Measurements from ENCODE around the gene NPC1L1.
A peak's percentile ranks its signal among the peaks of the same experiment; 100 is the strongest.

Gene NPC1L1

DNA sequence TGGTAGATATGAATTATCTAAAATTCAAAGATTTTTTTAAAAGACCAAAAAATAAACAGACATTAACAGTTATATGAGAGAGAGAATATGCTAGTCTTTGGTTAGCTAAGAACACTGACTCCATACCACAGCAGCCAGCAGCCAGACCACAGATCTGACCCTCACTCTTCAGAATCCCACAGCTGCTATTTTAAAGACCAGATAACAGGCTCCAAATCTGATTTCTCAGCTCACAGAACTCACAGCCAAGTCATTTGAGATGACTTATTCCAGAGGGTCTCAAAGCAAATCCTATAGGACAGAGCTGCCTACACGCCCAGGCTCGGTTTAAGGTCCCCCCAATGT, 71.0 kb downstream of the NPC1L1 start:
- Histone ChIP-seq H4K12ac (ENCODE audit: low read depth, low read length) (no peak overlapping the region), H2BK5ac (ENCODE audit: low read depth, low read length, poor library complexity) (no peak overlapping the region), H2BK12ac (ENCODE audit: low read length) (no peak overlapping the region), H2AFZ (ENCODE audit: insufficient read depth, low read length, poor library complexity) (no peak overlapping the region), H2BK120ac (ENCODE audit: insufficient read depth, low read length, poor library complexity) (no peak overlapping the region), H3K23ac (ENCODE audit: low read length) (no peak overlapping the region), H3K36me3 (ENCODE audit: control insufficient read depth in 1 of 2, insufficient read depth in 2 of 2, low read length in 2 of 2) (peaks cover 12 to 24% of the 10 kb centered on the region in 2 experiments), H4K8ac (ENCODE audit: low read depth, low read length) (no peak overlapping the region), H4K91ac (ENCODE audit: low read depth, low read length) (no peak overlapping the region), H3K79me1 (ENCODE audit: low read length) (no peaks in the 10 kb centered on the region), H3K79me2 (ENCODE audit: control insufficient read depth, insufficient read depth, low read length, poor library complexity) (no peaks in the 10 kb centered on the region), H3K18ac (ENCODE audit: low read length) (no peak overlapping the region), H3K4ac (ENCODE audit: low read depth, low read length) (no peak overlapping the region), H2AK5ac (ENCODE audit: low read length) (no peak overlapping the region), H3K27me3 (ENCODE audit: insufficient read depth, low read length) (no peaks in the 10 kb centered on the region), H3K27ac (ENCODE audit: low read depth, low read length) (no peak overlapping the region), H3K4me3 (ENCODE audit: low read depth, low read length) (no peak overlapping the region), H3K4me2 (ENCODE audit: low read length) (no peak overlapping the region), H3K9ac (ENCODE audit: low read length) (no peak overlapping the region), H3K4me1 (ENCODE audit: control insufficient read depth in 1 of 2, insufficient read depth in 2 of 2, low read length in 2 of 2) (peaks cover 0 to 3% of the 10 kb centered on the region in 2 experiments), H3K9me3 (ENCODE audit: insufficient read depth, low read depth, low read length) (no peaks in the 10 kb centered on the region), H3K14ac (ENCODE audit: low read length) (no peak overlapping the region)
- no peak for DNase-seq
- no CpG with 5 or more reads among the region's 2 CpGs for WGBS (ENCODE audit: extremely low coverage, insufficient coverage, insufficient read length)

DNA sequence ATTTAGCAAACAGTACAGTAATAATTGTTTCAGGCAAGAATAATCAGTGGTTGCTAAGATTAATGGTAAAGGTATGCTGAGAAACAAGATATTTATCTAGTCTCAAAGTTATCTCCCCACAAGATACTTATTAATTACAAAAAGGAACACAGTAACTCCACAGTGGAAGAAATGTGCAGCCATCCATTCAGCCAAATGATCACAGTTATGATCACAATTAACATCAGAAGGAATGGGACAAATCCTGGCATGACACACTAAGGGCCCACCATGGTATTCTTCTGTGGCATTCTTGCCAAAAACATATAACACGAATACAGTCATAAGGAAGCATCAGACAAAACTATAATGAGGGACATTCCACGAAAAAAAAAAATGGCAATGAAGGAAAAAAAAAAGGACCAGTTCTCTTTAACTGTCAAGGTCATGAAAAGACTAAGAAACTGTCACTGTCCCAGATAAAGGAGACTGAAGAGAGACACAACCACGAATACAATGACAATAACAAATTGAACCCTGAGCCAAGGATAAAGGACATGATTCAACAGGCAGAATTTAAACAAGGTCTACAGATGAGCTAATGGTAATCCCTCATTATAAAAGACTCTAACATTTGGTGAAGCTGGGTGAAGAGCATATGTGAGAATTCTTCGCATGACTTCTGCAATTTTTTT, 71.5 kb downstream of the NPC1L1 start:
- Histone ChIP-seq H3K4me3 (ENCODE audit: low read depth, low read length) (no peak overlapping the region), H3K27me3 (ENCODE audit: insufficient read depth, low read length) (no peaks in the 10 kb centered on the region), H3K79me2 (ENCODE audit: control insufficient read depth, insufficient read depth, low read length, poor library complexity) (no peaks in the 10 kb centered on the region), H3K14ac (ENCODE audit: low read length) (no peak overlapping the region), H3K4me1 (ENCODE audit: control insufficient read depth in 1 of 2, insufficient read depth in 2 of 2, low read length in 2 of 2) (peaks cover 0 to 3% of the 10 kb centered on the region in 2 experiments), H3K23ac (ENCODE audit: low read length) (no peak overlapping the region), H3K27ac (ENCODE audit: low read depth, low read length) (no peak overlapping the region), H3K4ac (ENCODE audit: low read depth, low read length) (no peak overlapping the region), H2BK12ac (ENCODE audit: low read length) (no peak overlapping the region), H4K8ac (ENCODE audit: low read depth, low read length) (no peak overlapping the region), H2BK120ac (ENCODE audit: insufficient read depth, low read length, poor library complexity) (no peak overlapping the region), H3K9ac (ENCODE audit: low read length) (no peak overlapping the region), H2AFZ (ENCODE audit: insufficient read depth, low read length, poor library complexity) (no peak overlapping the region), H2AK5ac (ENCODE audit: low read length) (no peak overlapping the region), H3K18ac (ENCODE audit: low read length) (no peak overlapping the region), H2BK5ac (ENCODE audit: low read depth, low read length, poor library complexity) (no peak overlapping the region), H3K79me1 (ENCODE audit: low read length) (no peaks in the 10 kb centered on the region), H3K4me2 (ENCODE audit: low read length) (no peak overlapping the region), H3K36me3 (ENCODE audit: control insufficient read depth in 1 of 2, insufficient read depth in 2 of 2, low read length in 2 of 2) (peaks cover 12 to 24% of the 10 kb centered on the region in 2 experiments), H4K12ac (ENCODE audit: low read depth, low read length) (no peak overlapping the region), H3K9me3 (ENCODE audit: insufficient read depth, low read depth, low read length) (no peaks in the 10 kb centered on the region), H4K91ac (ENCODE audit: low read depth, low read length) (no peak overlapping the region)
- WGBS (ENCODE audit: extremely low coverage, insufficient coverage, insufficient read length) = no CpG with 5 or more reads among the region's 4 CpGs
- DNase-seq = peak; percentile 29 to 39

DNA sequence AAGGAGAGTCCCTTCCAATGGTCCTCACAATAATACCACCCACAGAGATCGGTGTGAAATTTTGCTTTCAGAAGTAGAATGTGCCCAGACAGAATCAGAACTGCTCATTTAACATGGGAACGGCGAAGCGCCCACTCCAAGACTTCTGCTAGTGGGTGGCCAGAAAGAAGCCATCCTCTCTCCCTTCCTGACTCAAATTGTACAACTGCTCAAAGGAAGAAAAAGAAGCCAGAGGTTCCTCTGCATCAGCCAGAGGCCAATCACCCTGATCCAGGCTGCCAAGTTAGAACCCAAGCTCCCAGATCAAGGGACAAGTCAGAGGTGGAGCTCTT, 73.9 kb downstream of the NPC1L1 start:
- Histone ChIP-seq H4K12ac (ENCODE audit: low read depth, low read length) (no peak overlapping the region), H3K79me1 (ENCODE audit: low read length) (no peaks in the 10 kb centered on the region), H3K9me3 (ENCODE audit: insufficient read depth, low read depth, low read length) (no peaks in the 10 kb centered on the region)

DNA sequence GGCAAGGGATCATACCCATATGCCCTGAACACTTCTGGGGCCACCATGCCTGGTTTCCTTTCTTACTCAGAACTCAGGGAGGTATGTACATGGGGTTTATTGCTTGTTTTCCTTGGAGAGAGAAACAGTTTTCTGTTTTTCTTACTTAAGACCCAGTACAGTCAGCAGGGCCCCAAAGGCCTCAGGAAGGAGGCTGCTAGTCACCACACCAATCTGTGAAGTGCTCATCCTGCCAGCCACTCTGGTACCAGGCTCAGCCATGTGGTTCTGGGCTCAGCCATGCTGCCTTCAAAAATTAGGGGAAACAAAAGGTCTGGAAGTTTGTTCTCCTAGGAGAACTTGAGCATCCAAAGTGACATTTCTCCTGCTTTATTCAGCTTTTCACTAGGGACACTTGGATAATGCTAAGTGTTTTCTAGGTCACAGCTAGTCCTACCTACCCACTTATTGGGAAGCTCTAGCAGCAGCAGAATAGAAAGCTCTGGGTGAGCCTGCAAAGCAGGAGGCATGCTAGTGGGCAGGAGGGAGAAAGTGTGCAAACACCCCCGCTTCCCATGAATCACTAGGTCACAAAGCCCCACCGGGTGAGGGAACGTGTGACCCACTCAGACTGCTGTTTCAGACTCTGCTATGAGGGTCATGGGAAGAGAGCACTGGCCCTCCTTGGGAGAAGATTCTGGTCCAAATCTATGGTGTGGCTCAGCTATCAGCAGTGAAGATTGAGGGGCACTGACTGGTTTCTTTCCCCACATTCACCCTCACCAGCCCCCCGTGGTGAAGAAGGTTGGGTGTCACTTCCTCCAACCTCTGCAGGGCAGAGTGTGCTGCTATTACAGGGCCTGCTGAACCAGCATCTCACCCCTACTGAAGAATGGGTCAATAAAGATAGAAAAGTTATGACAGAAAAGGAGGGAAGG, 74.6 kb downstream of the NPC1L1 start:
- Histone ChIP-seq H3K9ac (ENCODE audit: low read length) (no peak overlapping the region), H3K4me2 (ENCODE audit: low read length) (no peak overlapping the region), H2AK5ac (ENCODE audit: low read length) (no peak overlapping the region), H4K91ac (ENCODE audit: low read depth, low read length) (no peak overlapping the region), H3K14ac (ENCODE audit: low read length) (no peak overlapping the region), H2BK5ac (ENCODE audit: low read depth, low read length, poor library complexity) (no peak overlapping the region), H3K79me1 (ENCODE audit: low read length) (no peaks in the 10 kb centered on the region), H3K27ac (ENCODE audit: low read depth, low read length) (no peak overlapping the region), H3K27me3 (ENCODE audit: insufficient read depth, low read length) (no peaks in the 10 kb centered on the region), H3K23ac (ENCODE audit: low read length) (no peak overlapping the region), H2AFZ (ENCODE audit: insufficient read depth, low read length, poor library complexity) (no peak overlapping the region), H3K9me3 (ENCODE audit: insufficient read depth, low read depth, low read length) (no peaks in the 10 kb centered on the region), H2BK120ac (ENCODE audit: insufficient read depth, low read length, poor library complexity) (no peak overlapping the region), H3K4ac (ENCODE audit: low read depth, low read length) (no peak overlapping the region), H3K18ac (ENCODE audit: low read length) (no peak overlapping the region), H3K79me2 (ENCODE audit: control insufficient read depth, insufficient read depth, low read length, poor library complexity) (peaks cover under 1% of the 10 kb centered on the region), H3K4me1 (ENCODE audit: control insufficient read depth in 1 of 2, insufficient read depth in 2 of 2, low read length in 2 of 2) (peaks cover 0 to 3% of the 10 kb centered on the region in 2 experiments), H3K4me3 (ENCODE audit: low read depth, low read length) (no peak overlapping the region), H3K36me3 (ENCODE audit: control insufficient read depth in 1 of 2, insufficient read depth in 2 of 2, low read length in 2 of 2) (peaks cover 12 to 29% of the 10 kb centered on the region in 2 experiments), H4K8ac (ENCODE audit: low read depth, low read length) (no peak overlapping the region), H2BK12ac (ENCODE audit: low read length) (no peak overlapping the region), H4K12ac (ENCODE audit: low read depth, low read length) (no peak overlapping the region)
- DNase-seq = no peak
- no CpG with 5 or more reads among the region's 4 CpGs for WGBS (ENCODE audit: extremely low coverage, insufficient coverage, insufficient read length)

More for the DNA sequence above, 73.9 kb downstream of the NPC1L1 start:
- H3K36me3 ChIP-seq (ENCODE audit: control insufficient read depth in 1 of 2, insufficient read depth in 2 of 2, low read length in 2 of 2) = peaks cover 12 to 29% of the 10 kb centered on the region in 2 experiments
- no peak overlapping the region for H4K91ac ChIP-seq (ENCODE audit: low read depth, low read length)
- no peak overlapping the region for H3K9ac ChIP-seq (ENCODE audit: low read length)
- H2AFZ ChIP-seq (ENCODE audit: insufficient read depth, low read length, poor library complexity) = no peak overlapping the region
- no peak overlapping the region for H3K4ac ChIP-seq (ENCODE audit: low read depth, low read length)
- no peak overlapping the region for H2BK12ac ChIP-seq (ENCODE audit: low read length)
- no peak overlapping the region for H3K27ac ChIP-seq (ENCODE audit: low read depth, low read length)
- no peak overlapping the region for H3K4me3 ChIP-seq (ENCODE audit: low read depth, low read length)
- no peak overlapping the region for H2AK5ac ChIP-seq (ENCODE audit: low read length)
- no peaks in the 10 kb centered on the region for H3K79me2 ChIP-seq (ENCODE audit: control insufficient read depth, insufficient read depth, low read length, poor library complexity)
- no peak for DNase-seq
- WGBS (ENCODE audit: extremely low coverage, insufficient coverage, insufficient read length) = no CpG with 5 or more reads among the region's 4 CpGs
- H3K14ac ChIP-seq (ENCODE audit: low read length) = no peak overlapping the region
- no peak overlapping the region for H4K8ac ChIP-seq (ENCODE audit: low read depth, low read length)
- H3K18ac ChIP-seq (ENCODE audit: low read length) = no peak overlapping the region
- no peaks in the 10 kb centered on the region for H3K4me1 ChIP-seq (ENCODE audit: control insufficient read depth in 1 of 2, insufficient read depth in 2 of 2, low read length in 2 of 2)
- no peak overlapping the region for H2BK120ac ChIP-seq (ENCODE audit: insufficient read depth, low read length, poor library complexity)
- H3K23ac ChIP-seq (ENCODE audit: low read length) = no peak overlapping the region
- no peaks in the 10 kb centered on the region for H3K27me3 ChIP-seq (ENCODE audit: insufficient read depth, low read length)
- no peak overlapping the region for H2BK5ac ChIP-seq (ENCODE audit: low read depth, low read length, poor library complexity)
- no peak overlapping the region for H3K4me2 ChIP-seq (ENCODE audit: low read length)

Measured in trophoblast cell (in vitro differentiated cells and primary cell).